Measurements from ENCODE around the gene MYEOV. TPM values are rescaled to one million over a fixed set of nuclear protein-coding genes. Genes with fewer than 3 reads are reported as not detected.

Gene MYEOV
- polyA plus RNA-seq, 4 donors = 0.33 to 7.7 (median 4.3) TPM

DNA sequence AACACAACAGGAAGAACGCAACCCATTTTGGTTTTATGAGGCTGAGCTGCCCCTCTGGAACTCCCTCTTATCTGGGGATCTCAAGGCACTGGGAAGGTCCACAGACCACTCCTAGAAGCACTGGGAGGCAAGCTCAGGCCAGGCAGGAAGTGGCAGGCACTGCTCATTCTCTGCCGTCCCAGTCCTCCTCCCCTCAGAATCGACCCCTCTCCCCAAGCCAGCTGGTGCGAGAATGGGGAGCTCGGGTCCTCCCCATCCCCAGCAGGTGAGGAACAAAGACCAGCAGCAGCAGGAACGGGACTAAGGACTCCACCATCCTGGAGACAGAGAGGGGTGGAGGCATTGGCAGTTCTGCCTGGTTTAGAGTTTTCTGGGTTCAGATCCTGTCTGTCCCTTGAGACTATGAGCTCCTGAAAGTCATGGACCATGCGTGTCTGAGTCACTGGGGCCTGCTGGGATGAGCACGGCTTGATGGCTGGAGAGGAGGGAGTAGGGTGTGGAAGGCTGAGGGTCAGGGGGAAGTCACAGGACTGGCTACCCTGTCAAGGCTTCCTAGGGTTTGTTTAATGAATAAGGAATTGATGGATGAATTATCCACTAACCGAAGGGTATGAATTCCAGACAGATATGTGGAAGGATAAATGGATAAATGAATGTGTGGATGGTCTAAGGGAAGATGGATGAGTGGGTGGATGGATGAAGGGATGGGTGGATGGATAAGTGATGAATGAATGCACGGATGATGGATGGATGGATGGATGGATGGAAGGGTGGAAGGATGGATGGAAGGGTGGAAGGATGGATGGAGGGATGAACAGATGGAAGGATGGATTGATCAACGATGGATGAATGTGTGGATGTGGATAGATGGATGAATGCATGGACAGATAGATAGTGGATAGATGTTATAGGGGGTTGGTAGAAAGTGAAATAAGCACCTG, 6.4 kb downstream of the MYEOV start:
- DNase-seq (ENCODE audit: low read depth in 4 of 4, low spot score in 3 of 4) = no peak

GRCh38 chr11:69301081-69301454, 7.1 kb downstream of the MYEOV start:
- DNase-seq (ENCODE audit: low read depth in 4 of 4, low spot score in 3 of 4) = no peak

- DNase-seq (ENCODE audit: low read depth in 4 of 4, low spot score in 3 of 4) = no peak
These were observed 7.8 kb downstream of the MYEOV start for GRCh38 chr11:69301455-69302401.

DNA sequence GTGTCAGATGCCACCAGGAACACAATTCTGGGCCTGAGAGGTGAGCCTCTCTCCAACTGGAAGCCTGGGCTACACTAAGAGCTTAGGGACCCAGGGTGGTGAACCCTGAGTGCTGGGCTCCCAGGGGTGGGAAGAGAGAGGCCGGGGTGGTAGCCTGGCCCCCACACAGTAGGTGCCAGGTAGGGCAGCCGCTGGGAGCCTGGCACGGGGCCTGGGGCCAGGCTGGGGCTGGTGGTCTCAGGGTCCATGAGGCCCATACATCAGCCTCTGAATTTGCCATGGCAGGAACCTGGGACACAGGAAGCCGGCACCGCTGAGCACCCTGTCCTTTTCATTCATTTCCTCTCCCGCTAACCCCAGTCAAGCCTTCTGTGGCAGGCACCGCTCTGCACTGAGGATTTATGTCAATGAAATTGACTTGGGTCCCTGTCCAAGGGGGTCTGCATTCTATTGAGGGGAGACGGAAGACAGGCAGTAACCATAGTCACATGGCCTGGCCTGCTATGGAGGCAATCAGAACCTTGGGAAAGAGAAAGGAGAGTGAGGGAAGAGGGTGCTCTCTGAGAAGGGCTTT, 8.6 kb downstream of the MYEOV start:
- DNase-seq (ENCODE audit: low read depth in 4 of 4, low spot score in 3 of 4) = no peak

DNA sequence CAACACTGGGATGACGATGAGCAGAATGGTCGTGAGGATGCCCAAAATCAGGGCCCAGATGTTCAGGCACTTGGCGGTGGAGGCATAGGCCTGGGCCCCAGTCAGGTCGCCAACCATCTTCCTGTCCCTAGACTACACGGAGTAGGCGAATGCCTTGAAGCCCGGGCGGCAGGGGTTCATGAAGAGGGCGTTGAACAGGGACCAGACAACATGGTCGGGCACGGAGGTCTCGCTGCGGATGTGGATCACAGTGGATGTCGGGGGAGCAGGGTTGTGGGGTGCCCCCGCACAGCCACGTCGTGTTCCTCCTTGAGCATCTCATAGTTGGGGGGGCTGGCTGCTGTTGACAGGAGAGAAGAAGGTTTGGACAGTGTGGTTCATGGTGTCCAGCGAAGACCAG, 9.5 kb downstream of the MYEOV start:
- no peak for DNase-seq (ENCODE audit: low read depth in 4 of 4, low spot score in 3 of 4)

DNA sequence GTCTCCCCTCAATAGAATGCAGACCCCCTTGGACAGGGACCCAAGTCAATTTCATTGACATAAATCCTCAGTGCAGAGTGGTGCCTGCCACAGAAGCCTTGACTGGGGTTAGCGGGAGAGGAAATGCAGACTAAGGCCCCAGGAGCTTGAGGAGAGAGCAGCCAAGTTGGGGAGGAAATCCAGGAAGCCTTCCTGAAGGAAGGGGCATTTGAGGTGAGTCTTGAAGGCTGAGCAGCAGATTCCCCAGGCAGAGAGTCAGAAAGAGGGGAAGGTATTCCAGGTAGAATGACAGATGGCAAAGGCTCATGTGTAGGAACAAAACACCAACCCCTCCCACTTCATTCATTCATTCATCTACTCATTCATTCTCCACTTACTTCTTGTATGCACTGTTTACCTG, 10.3 kb downstream of the MYEOV start:
- no peak for DNase-seq (ENCODE audit: low read depth in 4 of 4, low spot score in 3 of 4)

DNA sequence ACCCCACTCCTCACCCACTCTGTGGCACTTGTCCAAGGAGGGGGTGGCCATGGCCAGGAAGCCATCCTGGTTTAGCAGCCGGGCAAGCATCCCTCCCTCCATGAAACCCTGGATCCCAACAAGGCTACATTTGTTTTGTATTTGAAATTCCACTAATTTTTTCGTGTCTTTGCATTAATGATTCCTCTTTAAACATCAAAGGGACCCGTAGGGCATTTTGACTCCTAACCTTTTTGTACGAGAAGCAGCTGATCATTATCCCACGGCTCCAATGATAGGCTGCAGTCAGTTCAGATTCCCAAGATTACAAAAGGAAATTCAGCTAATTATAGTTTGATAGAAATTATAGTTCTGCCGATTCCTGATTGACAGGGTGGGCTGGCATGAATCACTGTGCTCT, 10.7 kb downstream of the MYEOV start:
- no peak for DNase-seq (ENCODE audit: low read depth in 4 of 4, low spot score in 3 of 4)

GRCh38 chr11:69305885-69306540, 12.1 kb downstream of the MYEOV start:
- DNase-seq (ENCODE audit: low read depth in 4 of 4, low spot score in 3 of 4) = no peak

GRCh38 chr11:69306821-69307220, 12.9 kb downstream of the MYEOV start:
- DNase-seq (ENCODE audit: low read depth in 4 of 4, low spot score in 3 of 4) = no peak

GRCh38 chr11:69307421-69307820, 13.5 kb downstream of the MYEOV start:
- DNase-seq (ENCODE audit: low read depth in 4 of 4, low spot score in 3 of 4) = no peak

DNA sequence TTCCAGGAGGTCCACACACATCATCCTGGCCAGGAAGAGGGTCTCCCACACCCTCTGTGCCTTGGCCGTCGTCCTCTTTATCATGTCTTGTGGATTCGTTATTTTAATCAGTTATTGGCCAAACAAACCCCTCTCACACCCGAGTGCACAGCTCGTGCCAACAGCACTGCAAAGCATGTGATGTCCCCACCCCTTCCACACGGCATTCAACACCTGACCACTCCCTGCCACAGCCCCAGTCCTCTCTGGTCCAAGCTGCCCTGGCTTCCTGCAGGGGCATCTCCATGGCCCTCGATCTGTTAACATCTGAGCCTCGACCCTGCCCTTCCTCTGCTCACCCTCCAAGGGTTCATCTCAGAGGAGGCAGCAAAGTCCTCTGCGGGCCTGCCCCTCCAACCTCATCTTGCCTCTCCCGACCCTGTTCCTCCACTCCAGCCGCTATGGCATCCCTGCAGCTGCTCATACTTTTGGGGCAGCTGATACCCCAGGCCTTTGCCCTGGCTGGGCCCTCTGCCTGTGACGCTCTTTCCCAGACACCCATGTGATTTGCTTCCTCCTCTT, 14.0 kb downstream of the MYEOV start:
- DNase-seq (ENCODE audit: low read depth in 4 of 4, low spot score in 3 of 4) = no peak

DNA sequence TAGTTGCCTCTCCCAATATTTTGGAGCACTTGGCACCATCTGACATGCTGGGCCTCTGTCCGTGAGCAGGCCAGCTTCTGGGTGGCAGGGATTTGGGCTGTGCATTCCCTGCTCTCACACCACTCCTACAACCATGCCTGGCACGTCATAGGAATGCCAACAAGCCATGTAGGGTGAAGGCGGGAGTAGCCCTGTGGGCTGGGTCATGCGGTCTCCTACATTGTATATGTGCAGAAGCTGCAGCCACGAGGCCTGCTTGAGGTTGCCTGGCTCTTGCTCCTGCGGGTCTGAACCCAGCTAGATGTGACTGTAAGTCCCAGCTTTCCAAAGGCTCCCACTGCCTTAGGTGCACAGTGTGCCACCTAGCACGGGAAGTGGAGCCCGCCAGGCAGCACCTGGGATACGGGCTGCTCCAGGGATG, 14.5 kb downstream of the MYEOV start:
- DNase-seq (ENCODE audit: low read depth in 4 of 4, low spot score in 3 of 4) = no peak

DNA sequence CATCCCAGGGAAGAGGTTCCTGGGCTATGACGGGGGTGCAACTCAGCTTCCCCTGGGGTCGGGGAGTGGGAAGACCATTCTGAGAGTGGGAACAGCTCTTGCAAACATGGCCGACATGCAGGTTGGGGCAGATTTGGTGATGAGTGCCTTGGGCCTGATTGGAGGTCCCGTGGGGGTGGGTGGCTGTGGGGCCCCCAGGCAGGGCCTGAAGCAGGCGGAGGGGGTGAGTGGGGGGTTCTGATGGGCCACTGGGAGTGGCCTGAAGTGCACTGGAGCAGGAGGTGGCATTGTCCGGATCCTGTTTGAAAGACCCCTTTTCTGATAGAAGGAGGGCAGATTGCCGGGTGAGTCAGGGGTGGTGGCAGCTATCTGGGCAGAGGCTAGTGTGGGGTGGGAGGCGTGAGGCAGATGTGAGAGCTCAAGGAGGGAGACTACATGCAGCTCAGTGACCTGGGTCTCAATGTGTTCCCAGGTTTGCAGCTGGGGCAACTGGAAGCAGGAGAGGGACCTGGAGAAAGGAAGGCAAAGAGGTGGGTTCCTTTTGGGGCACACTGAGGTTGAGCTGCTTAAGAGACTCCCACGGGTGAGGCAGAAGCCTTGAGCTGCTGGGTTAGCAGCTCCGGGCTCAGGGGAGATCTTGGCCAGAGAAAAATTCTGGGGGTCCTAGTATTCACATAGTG, 15.1 kb downstream of the MYEOV start:
- DNase-seq (ENCODE audit: low read depth in 4 of 4, low spot score in 3 of 4) = no peak

DNA sequence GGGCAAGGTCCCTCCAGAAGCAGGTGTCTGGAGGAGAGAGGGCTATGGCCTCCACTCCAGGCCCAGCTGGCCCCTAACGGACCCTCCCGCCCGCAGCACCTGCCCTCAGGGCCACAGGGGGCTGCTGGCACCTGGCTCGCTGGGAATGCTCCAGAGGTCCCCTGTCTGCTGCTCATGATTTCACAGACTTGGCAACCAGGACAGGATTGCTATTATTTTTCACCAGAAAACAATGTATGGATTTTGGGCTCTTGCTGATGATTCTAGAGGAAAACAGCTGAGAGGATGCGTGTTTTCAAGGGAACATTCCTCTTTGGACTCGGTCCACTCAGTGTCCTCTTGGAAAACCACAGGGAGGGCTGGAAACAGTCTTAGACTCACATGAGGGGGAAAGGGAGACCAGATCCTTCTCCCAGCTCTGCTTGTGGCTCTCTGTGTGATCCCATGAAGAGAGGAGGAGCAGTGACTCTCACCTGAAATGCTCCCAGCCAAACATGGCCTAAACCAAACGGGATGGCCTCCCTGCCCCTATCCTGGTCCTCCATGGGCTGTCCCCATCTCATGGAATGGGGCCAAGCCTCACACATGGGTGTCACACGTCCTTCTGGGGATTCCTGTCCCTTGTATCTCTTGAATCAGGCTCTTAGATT, 15.8 kb downstream of the MYEOV start:
- DNase-seq (ENCODE audit: low read depth in 4 of 4, low spot score in 3 of 4) = no peak

DNA sequence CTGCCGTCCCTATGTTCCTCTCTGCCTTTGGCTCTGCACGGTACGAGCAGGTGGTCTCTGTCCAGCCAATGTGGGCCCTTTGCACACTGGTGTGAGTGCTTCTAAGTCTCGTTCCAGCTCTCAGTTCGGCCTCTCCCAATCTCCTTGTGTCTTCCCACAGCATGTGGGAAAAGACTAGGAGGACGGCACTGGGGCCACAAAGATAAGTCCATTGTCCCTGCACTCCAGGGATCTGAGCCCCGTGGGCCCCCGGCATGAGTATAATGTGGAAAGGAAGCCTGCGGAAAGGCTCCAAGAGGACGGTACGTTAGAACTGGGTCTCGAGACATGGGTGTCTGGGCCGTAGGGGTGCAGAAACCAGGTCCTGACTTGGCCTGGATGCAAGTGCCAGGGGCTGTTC, 16.4 kb downstream of the MYEOV start:
- DNase-seq (ENCODE audit: low read depth in 4 of 4, low spot score in 3 of 4) = no peak

- no peak for DNase-seq (ENCODE audit: low read depth in 4 of 4, low spot score in 3 of 4)
These were observed 17.2 kb downstream of the MYEOV start for GRCh38 chr11:69310934-69311766.

DNA sequence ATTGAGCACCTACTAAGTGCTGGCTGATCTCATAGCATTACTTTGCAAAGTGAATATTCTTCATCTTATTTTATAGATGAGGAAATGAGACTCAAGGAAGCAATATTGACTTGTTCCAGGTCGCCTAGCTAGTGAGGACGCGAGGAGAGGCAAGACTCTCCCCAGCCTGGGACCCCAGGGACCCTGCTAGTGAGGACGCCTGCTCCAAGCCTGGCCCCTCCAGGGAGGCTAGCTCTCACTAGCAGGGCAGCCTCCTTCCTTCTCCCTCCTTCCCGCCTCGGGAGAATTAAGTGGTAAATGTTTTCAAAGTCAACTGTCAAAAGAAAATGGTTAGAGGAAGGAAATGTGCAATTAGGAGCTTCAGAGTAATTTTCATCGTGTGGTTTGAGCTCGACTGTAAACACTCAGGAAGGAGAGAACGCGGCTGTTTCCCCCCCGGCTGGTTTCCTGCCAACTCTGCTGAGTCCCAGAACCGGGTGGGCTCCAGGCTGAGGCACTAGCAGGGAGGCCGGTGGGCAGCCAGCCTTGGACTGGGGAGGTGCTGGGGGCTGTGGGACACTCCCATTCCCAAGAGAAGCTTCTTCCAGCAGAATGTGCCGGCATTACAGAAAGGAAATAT, 17.9 kb downstream of the MYEOV start:
- no peak for DNase-seq (ENCODE audit: low read depth in 4 of 4, low spot score in 3 of 4)
